Neural crest cell (in vitro differentiated cells): ENCODE measurements around the gene WBP1L. TPM values are rescaled to one million over a fixed set of nuclear protein-coding genes. Genes with fewer than 3 reads are reported as not detected.

Experiments
- DNase-seq: peaks from one replicate; pipeline ENCODE4 v3.0.0; 2021; ENCODE audit warnings: low read depth, mixed read lengths, low spot score
- H3K27ac Mint-ChIP-seq: one replicate; pipeline ENCODE4 v1.8.0; 2021; ENCODE audit warnings: mild to moderate bottlenecking, mixed read lengths; ENCODE audit not compliant: unreplicated experiment
- H3K27me3 Mint-ChIP-seq: 2 replicates; pipeline ENCODE4 v1.8.0; 2021; ENCODE audit warnings: low read depth, mild to moderate bottlenecking, mixed read lengths
- H3K36me3 Mint-ChIP-seq: 2 replicates; pipeline ENCODE4 v1.8.0; 2021; ENCODE audit warnings: low read depth, mild to moderate bottlenecking, mixed read lengths
- H3K4me1 Mint-ChIP-seq: 2 replicates; pipeline ENCODE4 v1.8.0; 2021; ENCODE audit warnings: mixed read lengths
- H3K4me3 Mint-ChIP-seq: one replicate; pipeline ENCODE4 v1.8.0; 2021; ENCODE audit warnings: mild to moderate bottlenecking, mixed read lengths
- H3K9me3 Mint-ChIP-seq: 2 replicates; pipeline ENCODE4 v1.8.0; 2021; ENCODE audit warnings: mixed read lengths
- total RNA-seq: library from RNA; stranded (reverse); gene quantifications from 2 replicates; pipeline ENCODE4 v1.2.1, GENCODE V29; 2021
- TF ChIP-seq, protein P1 (sequence below): fragments of 200-600 bp; sonication (generic); conservative IDR thresholded peaks from 2 replicates; pipeline ENCODE4 v1.5.0; 2021; ENCODE audit warnings: antibody characterized with exemption, mild to moderate bottlenecking

The WBP1L gene
- total RNA-seq, 1 donor from 2014 or later = 22.0 TPM

DNA sequence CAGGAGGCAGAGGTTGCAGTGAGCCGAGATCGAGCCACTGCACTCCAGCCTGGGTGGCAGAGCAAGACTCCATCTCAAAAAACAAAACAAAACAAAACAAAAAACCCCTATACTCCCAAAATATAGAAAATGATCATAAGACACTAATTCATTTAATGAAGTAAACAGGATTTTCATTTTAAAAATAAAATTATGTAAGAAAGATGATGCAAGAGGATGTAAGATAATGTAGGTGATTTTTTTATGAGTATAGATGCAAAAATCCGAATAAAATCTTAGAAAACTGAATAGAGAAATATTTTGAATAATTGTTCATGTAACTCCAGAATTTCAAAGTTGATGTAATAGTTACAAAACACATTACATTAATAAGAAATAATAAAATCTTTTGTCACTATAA lies 121.9 kb downstream of the WBP1L start:
- no peak for DNase-seq
- Mint-ChIP-seq H3K4me1 (peaks cover 18% of the 10 kb centered on the region), H3K36me3 (no peaks in the 10 kb centered on the region), H3K9me3 (no peaks in the 10 kb centered on the region), H3K27me3 (no peaks in the 10 kb centered on the region), H3K27ac (no peak overlapping the region), H3K4me3 (no peak overlapping the region)
- TF ChIP-seq, protein P1, sequence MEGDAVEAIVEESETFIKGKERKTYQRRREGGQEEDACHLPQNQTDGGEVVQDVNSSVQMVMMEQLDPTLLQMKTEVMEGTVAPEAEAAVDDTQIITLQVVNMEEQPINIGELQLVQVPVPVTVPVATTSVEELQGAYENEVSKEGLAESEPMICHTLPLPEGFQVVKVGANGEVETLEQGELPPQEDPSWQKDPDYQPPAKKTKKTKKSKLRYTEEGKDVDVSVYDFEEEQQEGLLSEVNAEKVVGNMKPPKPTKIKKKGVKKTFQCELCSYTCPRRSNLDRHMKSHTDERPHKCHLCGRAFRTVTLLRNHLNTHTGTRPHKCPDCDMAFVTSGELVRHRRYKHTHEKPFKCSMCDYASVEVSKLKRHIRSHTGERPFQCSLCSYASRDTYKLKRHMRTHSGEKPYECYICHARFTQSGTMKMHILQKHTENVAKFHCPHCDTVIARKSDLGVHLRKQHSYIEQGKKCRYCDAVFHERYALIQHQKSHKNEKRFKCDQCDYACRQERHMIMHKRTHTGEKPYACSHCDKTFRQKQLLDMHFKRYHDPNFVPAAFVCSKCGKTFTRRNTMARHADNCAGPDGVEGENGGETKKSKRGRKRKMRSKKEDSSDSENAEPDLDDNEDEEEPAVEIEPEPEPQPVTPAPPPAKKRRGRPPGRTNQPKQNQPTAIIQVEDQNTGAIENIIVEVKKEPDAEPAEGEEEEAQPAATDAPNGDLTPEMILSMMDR = no peak

Other genes with a start within 250 kb of the WBP1L start
- gene ACTR1A, start 241.2 kb upstream of the WBP1L start, total RNA-seq = 139 and 144 TPM in 2 replicates
- 27.1 and 30.9 TPM in 2 replicates for gene SUFU, start 240.0 kb upstream of the WBP1L start, total RNA-seq
- gene TRIM8, start 99.5 kb upstream of the WBP1L start, total RNA-seq = 76.9 and 82.8 TPM in 2 replicates
- 32.5 and 34.6 TPM in 2 replicates for gene ARL3, start 29.6 kb upstream of the WBP1L start, total RNA-seq
- 36.6 and 38.2 TPM in 2 replicates for gene SFXN2, start 29.3 kb upstream of the WBP1L start, total RNA-seq
- gene CYP17A1, start 93.5 kb downstream of the WBP1L start, total RNA-seq = not detected in 2 replicates
- 13.1 and 17.3 TPM in 2 replicates for gene BORCS7, start 110.3 kb downstream of the WBP1L start, total RNA-seq
- gene AS3MT, start 125.5 kb downstream of the WBP1L start, total RNA-seq = 10.4 and 11.2 TPM in 2 replicates
- 9.6 and 10.0 TPM in 2 replicates for gene CNNM2, start 174.3 kb downstream of the WBP1L start, total RNA-seq